Measurements from ENCODE around the gene SCAF8. TPM values are rescaled to one million over a fixed set of nuclear protein-coding genes. Genes with fewer than 3 reads are reported as not detected.
"Not testable (repeated sequence)": the region's sequence is repeated elsewhere in the genome, so short reads cannot be mapped to it uniquely, and the experiment has no call there.

Gene SCAF8
- total and polyA plus RNA-seq, 2 of the 8 experiments (the other 6 are each of a cell fraction or from before 2014, with no cell fraction given): 20.3 to 46.3 TPM

GRCh38 chr6:154811663-154812062, 78.4 kb downstream of the SCAF8 start:
- H2AK5ac ChIP-seq (ENCODE audit: low read depth, low read length); CTCF ChIA-PET (ENCODE audit: partially characterized antibody); H3K4ac ChIP-seq (replicated peaks; ENCODE audit: insufficient read length, low read depth, low read length); H3K23me2 ChIP-seq (ENCODE audit: low read depth, low read length); DNase-seq (ENCODE audit: low read depth in 1 of 2, low spot score in 2 of 2); H3K14ac ChIP-seq (ENCODE audit: insufficient read length); H2BK15ac ChIP-seq (ENCODE audit: low read length); FAIRE-seq; H2BK5ac ChIP-seq (ENCODE audit: low read depth, low read length); H2AFZ ChIP-seq (ENCODE audit: low read length); POLR2A ChIA-PET (ENCODE audit: partially characterized antibody); H4K8ac ChIP-seq (ENCODE audit: extremely low read depth, insufficient read depth, low read length); H3K9ac ChIP-seq (replicated peaks in 1 of 4; ENCODE audit: extremely low read depth in 1 of 4, low read depth in 3 of 4, low read length in 3 of 4); H3K4me3 ChIP-seq (ENCODE audit: extremely low read depth in 1 of 4, insufficient read depth in 2 of 4, low read depth in 3 of 4, low read length in 4 of 4); H2BK20ac ChIP-seq (ENCODE audit: low read length); H4K5ac ChIP-seq (ENCODE audit: insufficient read length, low read depth, low read length); H3K27me3 ChIP-seq (replicated peaks in 1 of 4; ENCODE audit: control insufficient read depth in 3 of 4, extremely low read depth in 1 of 4, insufficient read depth in 3 of 4, low read length in 3 of 4); H3K4me1 ChIP-seq (replicated peaks in 1 of 4; ENCODE audit: control insufficient read depth in 3 of 4, insufficient read depth in 4 of 4, low read length in 3 of 4); H2BK120ac ChIP-seq (replicated peaks; ENCODE audit: low read depth, low read length); H3K27ac ChIP-seq (ENCODE audit: low read depth, low read length); H4K20me1 ChIP-seq (replicated peaks in 1 of 2; ENCODE audit: control insufficient read depth in 1 of 2, insufficient read depth in 2 of 2, low read length in 2 of 2); H3K79me2 ChIP-seq (ENCODE audit: control insufficient read depth in 1 of 2, insufficient read depth in 2 of 2, low read length in 2 of 2); H3K56ac ChIP-seq (replicated peaks; ENCODE audit: insufficient read length, low read depth, low read length); H3K9me3 ChIP-seq (ENCODE audit: insufficient read depth in 2 of 2, low read depth in 1 of 2, low read length in 1 of 2); H3K4me2 ChIP-seq (ENCODE audit: insufficient read depth in 1 of 2, low read depth in 2 of 2, low read length in 2 of 2); H3K79me1 ChIP-seq (ENCODE audit: low read depth, low read length); H2BK12ac ChIP-seq (ENCODE audit: low read depth, low read length); H3K18ac ChIP-seq (ENCODE audit: extremely low read depth, low read length); H4K91ac ChIP-seq (replicated peaks; ENCODE audit: insufficient read length, low read length); H3K23ac ChIP-seq (ENCODE audit: insufficient read length): not testable (repeated sequence)
- 96% methylated on average over 3 of the region's 3 CpGs; no CpG with 5 or more reads in 1 of the 2 experiments for WGBS, 2 experiments (ENCODE audit: extremely low coverage in 1 of 2, insufficient coverage in 1 of 2, insufficient read length in 1 of 2, insufficient replicate concordance in 2 of 2, low coverage in 1 of 2, low lambda C conversion rate in 2 of 2, missing lambda C conversion rate in 1 of 2)
- H3K36me3 ChIP-seq (ENCODE audit: control insufficient read depth in 2 of 4, insufficient read depth in 4 of 4, low read length in 3 of 4): peaks cover 12 to 93% (median 58%) of the 10 kb centered on the region in 4 experiments
